C4-2B (cell line): ENCODE data around the gene TMTC1.

Experiments used
- ZFX ChIP-seq: fragments of 450-650 bp; IDR thresholded peaks from 2 replicates; pipeline ENCODE4 v1.6.1; 2017
- TF ChIP-seq, protein P1 (sequence below): fragments of 450-650 bp; conservative IDR thresholded peaks from 2 replicates; pipeline ENCODE4 v1.5.1; 2017; ENCODE audit warnings: mild to moderate bottlenecking

DNA sequence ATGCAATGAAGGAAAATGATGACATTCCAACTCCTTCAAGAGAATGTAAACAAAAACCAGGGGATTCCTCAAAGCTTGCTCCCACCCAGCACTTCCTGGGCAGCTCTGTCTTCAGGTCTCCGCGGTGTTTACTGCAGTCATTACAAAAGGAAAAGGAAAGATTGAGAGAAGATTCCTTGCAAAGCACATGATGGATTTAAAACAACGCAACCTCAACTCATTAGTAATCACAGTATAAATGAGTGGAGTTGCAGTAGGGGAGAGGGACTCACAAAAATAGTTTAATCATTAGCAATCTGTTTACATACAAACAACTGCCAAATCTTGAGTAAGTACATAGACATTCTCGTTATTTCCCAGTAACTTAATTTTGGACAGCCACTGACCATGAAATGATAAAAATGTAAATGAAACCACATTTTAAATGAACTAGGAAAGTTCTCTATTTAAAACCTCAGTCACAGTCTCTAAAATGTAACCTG lies 236.6 kb downstream of the TMTC1 start:
- TF ChIP-seq, protein P1, sequence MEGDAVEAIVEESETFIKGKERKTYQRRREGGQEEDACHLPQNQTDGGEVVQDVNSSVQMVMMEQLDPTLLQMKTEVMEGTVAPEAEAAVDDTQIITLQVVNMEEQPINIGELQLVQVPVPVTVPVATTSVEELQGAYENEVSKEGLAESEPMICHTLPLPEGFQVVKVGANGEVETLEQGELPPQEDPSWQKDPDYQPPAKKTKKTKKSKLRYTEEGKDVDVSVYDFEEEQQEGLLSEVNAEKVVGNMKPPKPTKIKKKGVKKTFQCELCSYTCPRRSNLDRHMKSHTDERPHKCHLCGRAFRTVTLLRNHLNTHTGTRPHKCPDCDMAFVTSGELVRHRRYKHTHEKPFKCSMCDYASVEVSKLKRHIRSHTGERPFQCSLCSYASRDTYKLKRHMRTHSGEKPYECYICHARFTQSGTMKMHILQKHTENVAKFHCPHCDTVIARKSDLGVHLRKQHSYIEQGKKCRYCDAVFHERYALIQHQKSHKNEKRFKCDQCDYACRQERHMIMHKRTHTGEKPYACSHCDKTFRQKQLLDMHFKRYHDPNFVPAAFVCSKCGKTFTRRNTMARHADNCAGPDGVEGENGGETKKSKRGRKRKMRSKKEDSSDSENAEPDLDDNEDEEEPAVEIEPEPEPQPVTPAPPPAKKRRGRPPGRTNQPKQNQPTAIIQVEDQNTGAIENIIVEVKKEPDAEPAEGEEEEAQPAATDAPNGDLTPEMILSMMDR: no peak
- no peak for TF ChIP-seq ZFX
